HL-60 (cell line): ENCODE results near the gene COL28A1.

Experiments used
- DNase-seq, 2 experiments: peaks; one replicate each; pipeline ENCODE4 v3.0.0-alpha.2; 2010 to 2020; ENCODE audit warnings: low read depth in 1 of 2, low spot score in 1 of 2
- H3K27ac ChIP-seq: fragments of 250-450 bp; sonication (Bioruptor Pico); replicated peaks from 2 replicates; pipeline ENCODE4 v1.5.1; 2020; ENCODE audit warnings: mild to moderate bottlenecking, moderate library complexity
- H3K27me3 ChIP-seq: fragments of 250-450 bp; sonication (Bioruptor Pico); 2 replicates; pipeline ENCODE4 v1.5.1; 2021; ENCODE audit warnings: mild to moderate bottlenecking, moderate library complexity; ENCODE audit not compliant: insufficient read depth, poor library complexity, severe bottlenecking
- H3K4me3 ChIP-seq: replicated peaks from 2 replicates; pipeline ENCODE4 v1.5.1; 2011; ENCODE audit warnings: mild to moderate bottlenecking, control low read depth, low read length; ENCODE audit not compliant: insufficient read depth
- CTCF ChIP-seq: IDR thresholded peaks from one replicate; pipeline ENCODE4 v1.5.1; 2011; ENCODE audit warnings: low read length, control low read depth, inconsistent platforms; ENCODE audit not compliant: insufficient read depth
- GABPA ChIP-seq: IDR thresholded peaks from 2 replicates; pipeline ENCODE4 v1.6.1; 2012; ENCODE audit warnings: low read depth
- POLR2AphosphoS5 ChIP-seq: IDR thresholded peaks from 2 replicates; pipeline ENCODE4 v1.6.1; 2012; ENCODE audit warnings: low read depth
- REST ChIP-seq: IDR thresholded peaks from 2 replicates; pipeline ENCODE4 v1.6.1; 2012; ENCODE audit warnings: low read depth; ENCODE audit not compliant: insufficient replicate concordance
- SPI1 ChIP-seq: IDR thresholded peaks from 2 replicates; pipeline ENCODE4 v1.6.1; 2012; ENCODE audit warnings: low read depth, mild to moderate bottlenecking, borderline replicate concordance

COL28A1 gene

DNA sequence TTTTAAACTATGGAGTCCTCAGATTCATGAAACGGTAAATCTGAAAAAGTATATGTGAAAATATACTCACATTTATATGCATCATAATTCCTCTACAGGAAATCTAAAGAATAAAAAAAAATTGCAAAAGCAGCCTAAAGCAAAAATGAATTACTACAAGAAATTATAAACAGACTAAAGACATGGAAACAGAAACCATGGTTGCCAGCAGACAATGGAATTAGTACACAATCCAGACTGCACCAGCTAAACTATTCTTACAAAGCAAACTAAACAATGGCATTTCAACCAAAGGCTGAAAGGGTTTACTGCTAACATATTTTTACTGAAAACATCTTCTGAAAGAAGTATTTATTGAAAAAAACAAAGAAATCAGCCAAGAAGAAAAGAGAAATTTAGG lies 51.6 kb downstream of the COL28A1 start:
- TF ChIP-seq CTCF: no peak
- no peak for TF ChIP-seq GABPA
- no peak for TF ChIP-seq SPI1
- TF ChIP-seq POLR2AphosphoS5: no peak
- no peak for TF ChIP-seq REST
- DNase-seq: no peak
- Histone ChIP-seq H3K27ac (no peak overlapping the region), H3K27me3 (no peaks in the 10 kb centered on the region), H3K4me3 (no peak overlapping the region)

- DNase-seq: no peak
- TF ChIP-seq GABPA (no peak), REST (no peak), CTCF (no peak), SPI1 (no peak), POLR2AphosphoS5 (no peak)
- no peak overlapping the region for H3K27ac ChIP-seq
- no peak overlapping the region for H3K4me3 ChIP-seq
- H3K27me3 ChIP-seq: no peaks in the 10 kb centered on the region
These were observed 53.9 kb downstream of the COL28A1 start for GRCh38 chr7:7481802-7482201.

- Histone ChIP-seq H3K27me3 (no peaks in the 10 kb centered on the region), H3K27ac (no peak overlapping the region), H3K4me3 (no peak overlapping the region)
- no peak for DNase-seq
- TF ChIP-seq REST (no peak), GABPA (no peak)
These were observed 56.3 kb downstream of the COL28A1 start for GRCh38 chr7:7479275-7479805.
